HepG2 (cell line): ENCODE results near the gene CABLES1. TPM values are rescaled to one million over a fixed set of nuclear protein-coding genes. Genes with fewer than 3 reads are reported as not detected.

Source experiments
- ATAC-seq: fragments of 200-7000 bp; cut with Tn5 transposase; 3 replicates; pipeline ENCODE4 v1.9.1; 2020; ENCODE audit warnings: mild to moderate bottlenecking, moderate library complexity
- BruUV-seq: library from RNA; stranded (reverse); fragments of 400-500 nt; replicated peaks from 2 replicates; lab custom pipeline; 2021; lab: Mats Ljungman, UMichigan
- CTCF ChIA-PET: fragments of 300-600 bp; formaldehyde crosslinking; extraction: SDS; loops from one replicate; lab custom pipeline; 2021; ENCODE audit warnings: low total read pairs, inconsistent platforms, low intra/inter-chr PET ratio; lab: Yijun Ruan, JAX
- POLR2A ChIA-PET: fragments of 350-600 bp; sonication (Branson Sonifier 250); formaldehyde crosslinking; loops from one replicate; lab custom pipeline; 2020; ENCODE audit warnings: antibody characterized with exemption, inconsistent platforms; lab: Yijun Ruan, JAX
- DNase-seq: peaks from one replicate; pipeline ENCODE4 v3.0.0-alpha.2; 2015; ENCODE audit warnings: low spot score
- FAIRE-seq: peaks from 3 replicates; lab custom pipeline; 2011; peaks lifted over from hg19 to GRCh38; lab: Jason Lieb, UNC
- H2AFZ ChIP-seq: one replicate; pipeline ENCODE4 v1.6.1; 2011; ENCODE audit warnings: low read length, inconsistent platforms
- H3K27ac ChIP-seq: fragments of 300-600 bp; 3 replicates; pipeline ENCODE4 v1.8.0; 2011; ENCODE audit warnings: mixed run types, mild to moderate bottlenecking, mixed read lengths, low read length, inconsistent platforms; ENCODE audit not compliant: insufficient read depth; ENCODE audit errors: extremely low read length
- H3K27me3 ChIP-seq, 2 experiments: fragments of 200-600 bp in 1 of 2; 2 replicates in 1 of 2; 3 replicates in 1 of 2; pipeline versions ENCODE4 v1.6.0 to v1.8.0; 2011; ENCODE audit warnings: low read length in 2 of 2, mild to moderate bottlenecking in 2 of 2, moderate library complexity in 2 of 2, inconsistent platforms in 1 of 2; ENCODE audit not compliant: insufficient read depth in 2 of 2, control insufficient read depth in 1 of 2
- H3K36me3 ChIP-seq, 2 experiments: fragments of 200-600 bp in 1 of 2; replicated peaks in 1 of 2; 2 replicates in 1 of 2; 3 replicates in 1 of 2; pipeline versions ENCODE4 v1.5.1 to v1.8.0; 2011; ENCODE audit warnings: low read length in 2 of 2, inconsistent platforms in 1 of 2; ENCODE audit not compliant: insufficient read depth in 2 of 2, control insufficient read depth in 1 of 2
- H3K4me1 ChIP-seq: 2 replicates; pipeline ENCODE4 v1.5.1; 2012; ENCODE audit warnings: low read length, inconsistent platforms; ENCODE audit not compliant: insufficient read depth
- H3K4me2 ChIP-seq: 2 replicates; pipeline ENCODE4 v1.6.0; 2011; ENCODE audit warnings: low read depth, low read length, inconsistent platforms
- H3K4me3 ChIP-seq, 3 experiments: fragments of 200-600 bp in 1 of 3; sonication (generic), shearing (Covaris generic) in 1 of 3; replicated peaks in 1 of 3; 2 replicates each; pipeline ENCODE4 v1.5.1; 2011 to 2016; ENCODE audit warnings: low read length in 3 of 3, inconsistent platforms in 2 of 3, low read depth in 2 of 3, mild to moderate bottlenecking in 2 of 3, control low read depth in 1 of 3, mixed read lengths in 1 of 3; ENCODE audit not compliant: insufficient read depth in 1 of 3
- H3K79me2 ChIP-seq: one replicate; pipeline ENCODE4 v1.6.1; 2011; ENCODE audit warnings: low read length, inconsistent platforms; ENCODE audit not compliant: insufficient read depth
- H3K9ac ChIP-seq: 2 replicates; pipeline ENCODE4 v1.6.0; 2011; ENCODE audit warnings: mild to moderate bottlenecking, low read depth, low read length, inconsistent platforms; ENCODE audit not compliant: insufficient read depth
- H3K9me3 ChIP-seq: 2 replicates; pipeline ENCODE4 v1.5.1; 2012; ENCODE audit warnings: mild to moderate bottlenecking, low read length
- H4K20me1 ChIP-seq: 2 replicates; pipeline ENCODE4 v1.6.0; 2011; ENCODE audit warnings: inconsistent platforms, mild to moderate bottlenecking, low read length, moderate library complexity; ENCODE audit not compliant: insufficient read depth
- CSRNP1 ChIP-seq: sonication (generic); formaldehyde crosslinking; IDR thresholded peaks from 2 replicates; pipeline ENCODE4 v1.8.1; 2023; ENCODE audit warnings: mild to moderate bottlenecking, missing genetic modification reagents
- CTCF ChIP-seq: sonication (generic); formaldehyde crosslinking; IDR thresholded peaks from 2 replicates; pipeline ENCODE4 v1.5.0; 2020; ENCODE audit warnings: mild to moderate bottlenecking, missing genetic modification reagents, moderate library complexity
- GLMP ChIP-seq: sonication (generic); formaldehyde crosslinking; IDR thresholded peaks from 2 replicates; pipeline ENCODE4 v1.9.0; 2021; ENCODE audit warnings: missing genetic modification reagents, mild to moderate bottlenecking, borderline replicate concordance
- NFATC3 ChIP-seq: sonication (generic); formaldehyde crosslinking; IDR thresholded peaks from 2 replicates; pipeline ENCODE4 v1.5.1; 2020; ENCODE audit warnings: mild to moderate bottlenecking, missing genetic modification reagents
- PREB ChIP-seq: sonication (generic); formaldehyde crosslinking; IDR thresholded peaks from 2 replicates; pipeline ENCODE4 v1.4.0; 2020; ENCODE audit warnings: missing genetic modification reagents
- SMAD1 ChIP-seq: sonication (generic); formaldehyde crosslinking; IDR thresholded peaks from 2 replicates; pipeline ENCODE4 v1.4.0; 2020; ENCODE audit warnings: missing genetic modification reagents, low read depth, mild to moderate bottlenecking, borderline replicate concordance
- SRY ChIP-seq: sonication (generic); formaldehyde crosslinking; IDR thresholded peaks from 2 replicates; pipeline ENCODE4 v1.8.0; 2022; ENCODE audit warnings: mild to moderate bottlenecking, missing genetic modification reagents
- SYNCRIP ChIP-seq: fragments of 200-400 bp; formaldehyde crosslinking; IDR thresholded peaks from 2 replicates; pipeline ENCODE4 v1.6.1; 2018; ENCODE audit warnings: mild to moderate bottlenecking, low read depth, low read length; ENCODE audit not compliant: insufficient read depth
- TERF1 ChIP-seq: sonication (generic); formaldehyde crosslinking; IDR thresholded peaks from 2 replicates; pipeline ENCODE4 v1.8.0; 2022; ENCODE audit warnings: mild to moderate bottlenecking, missing genetic modification reagents, moderate library complexity
- TFDP2 ChIP-seq: sonication (generic); formaldehyde crosslinking; IDR thresholded peaks from 2 replicates; pipeline ENCODE4 v1.4.0; 2020; ENCODE audit warnings: missing genetic modification reagents
- ZNF264 ChIP-seq: sonication (generic); formaldehyde crosslinking; IDR thresholded peaks from 2 replicates; pipeline ENCODE4 v1.4.0; 2020; ENCODE audit warnings: missing genetic modification reagents
- ZNF678 ChIP-seq: sonication (generic); formaldehyde crosslinking; IDR thresholded peaks from 2 replicates; pipeline ENCODE4 v1.4.0; 2020; ENCODE audit warnings: mild to moderate bottlenecking, missing genetic modification reagents
- ZNF883 ChIP-seq: sonication (generic); formaldehyde crosslinking; IDR thresholded peaks from 2 replicates; pipeline ENCODE4 v1.5.1; 2020; ENCODE audit warnings: mild to moderate bottlenecking, missing genetic modification reagents; ENCODE audit errors: not compliant biosample characterization
- WGBS: methylation state at CpG from one replicate; pipeline ENCODE4 v1.1.6; 2017; ENCODE audit warnings: low lambda C conversion rate; 5-methylcytosine and 5-hydroxymethylcytosine counted together
- in situ Hi-C: cut with HindIII; loops from 2 replicates; pipeline ENCODE4 v1.10.0; 2017; ENCODE audit warnings: low pct_unique_long_range_greater_than_20kb; ENCODE audit not compliant: extremely low pct_ligation_motif_present
- intact Hi-C: fragments of 100-400 bp; cut with micrococcal nuclease; formaldehyde crosslinking; loops from one replicate; pipeline ENCODE4 v1.10.0; 2022; ENCODE audit not compliant: unreplicated experiment
- polyA plus RNA-seq, 8 experiments: library from polyadenylated mRNA; depleted of rRNA in 3 of 8; stranded (reverse) in 7 of 8; unstranded in 1 of 8; fragments of >200 nt; fragmentation: Illumina TruSeq in 4 of 8; extraction: Trizol in 4 of 8; gene quantifications; 2 replicates each; pipeline versions ENCODE4 v1.2.1 to v1.2.3, GENCODE V29; 2011 to 2016; ENCODE audit warnings: low read depth in 4 of 8, missing spikeins in 1 of 8, mixed read lengths in 1 of 8; ENCODE audit not compliant: insufficient read depth in 1 of 8
- total RNA-seq, 5 experiments: library from RNA; depleted of rRNA; stranded (reverse); fragments of >200 nt; fragmentation: Illumina TruSeq; extraction: Trizol; gene quantifications; 2 replicates each; pipeline ENCODE4 v1.2.3, GENCODE V29; 2016; ENCODE audit warnings: low read depth in 1 of 5

Gene CABLES1
- total and polyA plus RNA-seq, 2 of the 13 experiments (the other 11 are each of a cell fraction or from before 2014, with no cell fraction given), result 14.7 to 25.8 TPM

- TF ChIP-seq CSRNP1, result no peak
- TF ChIP-seq, all 625 proteins: peak for 0
Observed at GRCh38 chr18:23220355-23220754, 85.1 kb downstream of the CABLES1 start (continued).

GRCh38 chr18:23223641-23224040 is 88.4 kb downstream of the CABLES1 start:
- no TSS peak for BruUV-seq
- no peak overlapping the region for H2AFZ ChIP-seq
- no peak overlapping the region for H3K27ac ChIP-seq
- no peak overlapping the region for H3K9ac ChIP-seq
- 98% methylated on average over 4 of the region's 4 CpGs for WGBS
- ATAC-seq (no peak), DNase-seq (no peak), FAIRE-seq (no peak)
- H3K4me1 ChIP-seq, result peaks cover 21% of the 10 kb centered on the region
- intact Hi-C loops (no loop called here), in situ Hi-C loops (no loop called here)
- H3K27me3 ChIP-seq, result no peaks in the 10 kb centered on the region
- H3K4me2 ChIP-seq, result no peak overlapping the region
- H3K9me3 ChIP-seq, result no peaks in the 10 kb centered on the region
- no peaks in the 10 kb centered on the region for H3K79me2 ChIP-seq
- TF ChIP-seq CTCF (CRISPR knock-in tag), result no peak
- TF ChIP-seq SMAD1, result no peak
- TF ChIP-seq ZNF678 (CRISPR knock-in tag), result no peak
- no peak for TF ChIP-seq TFDP2 (CRISPR knock-in tag)
- TF ChIP-seq TERF1 (CRISPR knock-in tag), result no peak
- no peak for TF ChIP-seq PREB (CRISPR knock-in tag)
- no peak for TF ChIP-seq ZNF883 (CRISPR knock-in tag)
- TF ChIP-seq GLMP, result no peak
- TF ChIP-seq SRY, result no peak
- TF ChIP-seq ZNF264 (CRISPR knock-in tag), result no peak
- TF ChIP-seq NFATC3 (CRISPR knock-in tag), result no peak
- no peak for TF ChIP-seq SYNCRIP
- H4K20me1 ChIP-seq, result no peaks in the 10 kb centered on the region
- POLR2A ChIA-PET, result interaction anchor here (1.8 kb wide), 1 partner anchor 82 kb away, joined by 5 read pairs; no protein-coding TSS in a partner anchor
- no peak overlapping the region for H3K4me3 ChIP-seq
- CTCF ChIA-PET, result no interaction called here
- peaks cover 6 to 23% of the 10 kb centered on the region in 2 experiments; a peak in 4 of 5 replicates for H3K36me3 ChIP-seq
